Limb (tissue), 2 donors: ENCODE measurements around the gene MICB.
"Not testable (repeated sequence)": the region's sequence is repeated elsewhere in the genome, so short reads cannot be mapped to it uniquely, and the experiment has no call there.

Source experiments
- DNase-seq, 2 donors: peaks; one replicate each; pipeline ENCODE4 v3.0.0-alpha.2; 2016; ENCODE audit errors: extremely low spot score in 2 of 2

MICB gene

DNA sequence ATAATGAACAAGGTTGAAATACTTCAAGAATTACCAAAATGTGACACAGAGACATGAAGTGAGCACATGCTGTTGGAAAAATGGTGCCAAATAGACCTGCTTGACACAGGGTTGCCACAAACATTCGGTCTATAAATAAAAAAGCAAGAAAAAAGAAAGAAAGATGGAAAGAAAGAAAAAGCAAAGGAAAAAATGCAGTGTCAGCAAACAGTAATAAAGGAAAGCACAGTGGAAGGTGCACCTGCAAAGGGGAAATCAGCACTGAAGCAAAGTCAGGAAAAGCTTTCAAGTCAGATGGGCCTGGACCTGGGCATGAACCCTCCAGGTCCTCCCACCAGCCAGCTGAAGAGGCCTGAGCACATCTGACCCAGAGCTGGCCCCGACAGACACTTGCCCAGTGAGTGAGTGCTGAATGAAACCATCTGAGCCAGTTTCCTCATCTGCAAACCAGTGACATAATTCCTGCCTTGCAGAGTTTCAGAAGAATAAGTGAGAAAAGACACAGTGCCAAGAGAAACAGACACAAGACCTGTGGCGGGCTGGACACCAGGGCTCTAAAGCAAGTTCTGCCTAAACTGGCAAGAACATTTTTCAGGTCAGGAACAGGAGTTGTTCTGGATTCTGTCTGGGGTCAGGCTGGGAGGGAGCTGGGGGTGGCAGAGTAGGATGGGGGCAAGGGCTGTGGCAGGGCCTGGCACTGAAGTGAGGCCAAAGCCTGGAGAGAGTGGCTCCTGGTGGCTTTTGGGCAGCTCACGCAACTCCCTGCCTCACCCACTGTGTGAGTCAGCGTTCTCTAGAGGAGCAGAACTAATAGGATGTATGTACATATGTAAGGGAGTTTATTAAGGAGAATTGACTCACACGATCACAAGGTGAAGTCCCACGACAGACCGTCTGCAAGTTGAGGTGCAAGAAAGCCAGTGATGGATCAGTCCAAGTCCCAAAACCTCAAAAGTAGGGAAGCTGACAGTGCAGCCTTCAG is 23.9 kb upstream of the MICB start:
- no peak for DNase-seq

DNA sequence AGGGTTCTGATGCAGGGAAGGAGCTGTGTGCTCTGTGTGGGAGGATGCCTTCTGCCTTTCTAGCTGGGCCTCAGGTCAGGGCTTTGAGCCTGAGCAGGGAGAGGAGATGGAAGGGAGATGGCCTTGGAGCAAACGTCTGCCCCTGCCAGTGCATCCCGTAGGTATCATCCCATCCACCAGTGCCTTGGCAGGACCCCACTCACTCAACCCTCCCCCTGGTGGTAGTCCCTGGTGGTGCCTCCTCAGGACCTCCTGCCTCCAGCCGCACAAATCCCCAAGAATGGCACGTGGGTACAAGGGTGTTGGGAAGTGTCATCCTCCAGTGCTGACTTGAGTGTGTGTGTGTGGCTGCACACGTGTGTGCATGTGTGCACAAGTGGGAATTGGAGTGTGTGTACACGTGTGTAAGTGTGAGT is 23.1 kb upstream of the MICB start:
- DNase-seq = no peak

DNA sequence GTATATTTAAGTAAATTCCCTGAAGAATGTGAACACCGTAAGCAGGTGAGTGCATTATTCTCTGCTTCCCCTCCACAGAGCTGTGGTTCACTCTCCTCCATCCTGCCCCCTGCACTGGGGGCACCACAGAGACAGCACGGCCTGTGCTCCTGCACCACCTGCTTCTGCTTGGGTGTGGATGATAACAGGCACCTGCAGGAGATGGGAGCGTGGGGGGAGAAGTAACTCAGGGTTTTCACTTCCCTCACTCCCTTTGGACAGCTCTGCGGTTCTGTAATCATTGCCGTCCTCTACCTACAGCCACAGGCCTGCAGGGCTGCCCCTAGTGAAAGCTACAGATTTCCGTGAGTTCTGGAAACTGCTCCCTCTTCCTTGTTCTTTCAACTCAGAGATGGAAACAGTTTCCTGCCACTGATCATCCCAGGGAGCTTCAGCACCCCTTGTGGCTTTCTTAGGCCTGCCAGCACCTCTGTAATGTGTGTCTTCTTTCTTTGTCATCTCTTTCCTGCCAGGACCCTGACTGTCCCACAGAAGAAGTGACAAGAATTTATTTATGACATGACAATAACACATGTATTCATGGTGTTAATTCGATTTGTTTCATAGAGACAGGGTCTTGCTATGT is 21.3 kb upstream of the MICB start:
- no peak for DNase-seq

DNA sequence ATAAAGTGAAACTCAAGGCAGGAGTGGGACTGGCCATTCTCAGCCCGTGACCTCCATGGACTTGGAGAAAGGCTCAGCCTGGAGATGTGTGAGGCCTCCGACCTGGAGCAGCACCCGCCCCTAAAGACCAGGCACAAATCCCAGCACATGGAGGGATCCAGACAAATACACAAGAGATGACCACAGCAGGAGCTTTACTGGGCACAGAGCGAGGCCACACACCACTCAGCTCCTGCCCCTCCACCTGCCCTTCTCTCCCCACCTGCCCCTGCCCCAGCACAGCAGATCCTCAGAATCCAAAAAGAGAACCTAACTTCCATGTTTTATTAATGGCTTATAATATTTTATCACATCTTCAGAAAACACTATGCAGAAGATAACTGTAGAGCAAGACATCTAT is 20.4 kb upstream of the MICB start:
- no peak for DNase-seq

DNA sequence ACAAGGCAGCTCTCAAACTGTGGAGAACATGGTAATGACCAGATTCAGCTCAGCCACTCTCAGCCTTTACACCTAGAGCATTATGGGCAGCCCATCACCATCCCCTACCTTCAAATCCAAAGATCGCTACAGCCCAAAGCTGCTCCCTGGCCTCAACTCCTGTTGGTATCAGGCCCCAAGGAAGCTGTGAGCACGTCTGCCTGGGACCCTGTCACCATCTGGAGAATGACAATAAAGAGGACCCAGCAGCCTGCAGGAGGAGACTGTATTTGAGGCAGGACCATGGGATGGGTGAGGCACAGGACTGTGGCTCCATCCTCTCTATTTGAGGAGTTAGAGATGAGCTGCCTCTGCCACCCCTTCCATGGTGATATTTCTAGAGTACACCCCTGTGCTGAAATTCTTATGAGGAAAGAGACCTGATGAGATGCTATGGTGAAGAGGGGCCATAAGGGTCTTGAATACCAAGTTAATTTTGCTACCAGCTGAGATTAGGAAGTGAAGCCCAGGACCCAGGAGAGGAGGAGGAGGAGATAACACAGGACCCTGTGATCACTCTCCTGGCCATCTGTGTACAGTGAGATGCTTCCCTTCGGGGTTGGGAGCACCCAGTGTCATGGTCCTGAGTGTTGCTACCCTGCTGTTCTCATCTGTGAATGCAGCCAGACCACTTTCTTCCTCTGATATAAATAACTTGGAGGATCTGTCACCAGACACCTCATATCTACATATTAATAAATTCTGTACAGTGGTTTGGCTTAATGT is 19.6 kb upstream of the MICB start:
- no peak for DNase-seq

DNA sequence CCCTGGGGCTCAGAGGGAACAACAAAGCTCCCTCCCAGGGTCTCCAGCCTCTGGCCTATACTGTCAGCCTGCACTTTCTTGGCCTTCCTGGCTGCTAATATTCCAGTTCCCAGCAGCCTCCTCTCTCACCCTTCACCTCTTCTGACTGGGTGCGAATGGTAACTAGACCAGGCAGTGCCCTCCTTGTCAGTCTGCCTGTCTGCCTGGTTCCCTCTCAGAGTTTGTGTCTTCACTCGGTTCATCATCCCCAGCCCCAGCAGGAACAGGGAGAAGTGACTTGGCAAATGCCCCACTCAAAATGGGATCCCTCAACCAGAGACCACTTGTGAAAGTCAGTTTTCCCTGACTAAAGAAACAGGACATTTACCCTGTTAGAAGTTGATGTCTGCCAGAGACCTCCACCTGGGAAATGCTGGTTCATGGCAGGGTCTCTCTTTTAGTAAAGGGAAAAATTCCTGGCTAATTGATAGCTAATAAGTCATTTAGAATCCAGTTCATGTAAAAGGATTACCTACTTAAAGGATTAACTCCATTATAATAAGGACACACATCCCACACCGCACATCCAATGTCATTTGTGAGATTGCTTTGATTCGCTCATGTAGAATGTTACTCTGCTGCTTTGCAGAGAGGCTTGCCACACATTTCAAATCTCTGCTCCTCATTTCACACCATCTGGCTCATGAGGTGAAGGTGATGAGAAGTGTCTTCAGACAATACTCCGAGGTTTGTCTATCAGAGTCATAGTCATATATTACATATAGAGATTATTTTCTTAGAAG is 18.6 kb upstream of the MICB start:
- no peak for DNase-seq

DNA sequence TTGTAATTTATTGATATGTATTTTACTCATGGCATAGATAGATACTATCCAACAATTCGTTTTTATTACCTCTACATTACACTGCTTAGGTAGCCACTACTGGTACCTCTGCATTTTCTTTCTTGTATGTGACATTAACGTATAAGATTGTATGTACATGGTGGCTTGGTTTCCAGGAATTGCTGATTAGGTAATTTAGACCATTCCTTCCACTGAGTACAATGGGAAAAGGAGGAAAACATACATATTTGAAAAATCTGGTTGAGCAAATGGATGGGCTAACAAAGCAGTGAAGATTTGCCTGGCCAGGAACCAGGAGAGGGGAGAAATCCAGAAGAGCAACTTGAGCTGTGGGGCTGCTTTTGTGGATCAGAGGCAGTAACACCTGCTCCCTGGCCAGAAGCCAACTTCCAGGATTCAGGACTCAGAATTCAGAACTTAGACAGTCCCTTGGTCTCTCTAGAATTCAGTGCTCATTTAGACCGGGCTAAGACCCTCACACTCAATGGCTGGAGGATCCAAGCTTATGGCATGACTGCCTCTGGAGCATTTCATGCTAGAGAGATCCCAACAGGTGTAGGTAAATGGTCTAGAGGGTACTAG is 17.9 kb upstream of the MICB start:
- DNase-seq = no peak

DNA sequence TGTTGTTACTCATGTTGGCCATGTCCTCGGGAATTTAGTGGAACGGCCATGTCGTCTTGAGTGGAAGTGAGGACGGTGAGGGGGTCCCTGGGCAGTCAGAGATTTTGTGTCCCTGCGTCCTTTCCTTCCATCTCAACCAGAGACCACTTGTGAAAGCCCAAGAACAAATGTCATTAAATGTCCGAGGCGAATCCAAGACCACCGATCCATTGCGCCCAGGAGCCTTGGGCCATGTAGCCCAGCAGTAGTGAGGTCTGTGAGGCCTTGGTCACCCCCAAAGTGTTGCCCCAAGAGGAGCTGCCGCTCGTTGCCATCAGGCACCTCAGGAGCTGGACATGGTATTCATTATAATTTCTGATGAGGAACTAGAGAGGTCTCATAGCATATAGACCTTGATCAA is 17.4 kb upstream of the MICB start:
- no peak for DNase-seq

DNA sequence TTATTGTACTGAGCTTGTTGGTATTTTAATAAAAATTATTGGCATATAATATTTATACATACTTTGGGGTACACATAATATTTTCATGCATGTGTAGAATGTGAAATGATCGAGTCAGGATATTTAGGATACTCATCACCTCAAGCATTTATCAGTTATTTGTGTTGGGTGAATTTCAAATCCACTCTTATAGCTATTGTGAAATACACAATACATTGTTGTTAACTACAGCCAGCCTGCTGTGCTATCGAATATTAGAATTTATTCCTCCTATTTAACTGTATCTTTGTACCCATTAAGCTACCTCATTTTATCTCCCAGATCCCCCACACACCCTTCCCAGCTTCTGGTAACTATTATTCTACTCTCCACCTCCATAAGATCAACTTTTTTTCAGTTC is 14.6 kb upstream of the MICB start:
- no peak for DNase-seq

DNA sequence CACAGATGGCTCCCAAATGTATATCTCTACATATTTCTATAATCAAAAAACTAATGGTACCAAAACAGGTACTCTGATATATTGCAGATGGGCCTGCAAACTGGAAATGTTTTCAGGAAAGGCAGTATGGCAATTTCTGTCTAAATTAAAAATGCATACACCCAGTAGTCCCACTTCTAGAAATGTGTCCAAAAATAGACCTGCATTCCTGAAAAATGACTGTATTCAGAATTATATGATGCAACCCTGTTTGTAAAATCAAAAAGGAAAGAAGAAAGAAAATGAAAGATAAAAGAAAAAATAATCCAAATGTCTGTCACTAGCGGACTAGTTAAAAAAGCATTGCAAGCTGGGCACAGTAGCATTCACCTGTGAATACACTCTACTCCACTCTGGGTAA is 12.9 kb upstream of the MICB start:
- DNase-seq = no peak

DNA sequence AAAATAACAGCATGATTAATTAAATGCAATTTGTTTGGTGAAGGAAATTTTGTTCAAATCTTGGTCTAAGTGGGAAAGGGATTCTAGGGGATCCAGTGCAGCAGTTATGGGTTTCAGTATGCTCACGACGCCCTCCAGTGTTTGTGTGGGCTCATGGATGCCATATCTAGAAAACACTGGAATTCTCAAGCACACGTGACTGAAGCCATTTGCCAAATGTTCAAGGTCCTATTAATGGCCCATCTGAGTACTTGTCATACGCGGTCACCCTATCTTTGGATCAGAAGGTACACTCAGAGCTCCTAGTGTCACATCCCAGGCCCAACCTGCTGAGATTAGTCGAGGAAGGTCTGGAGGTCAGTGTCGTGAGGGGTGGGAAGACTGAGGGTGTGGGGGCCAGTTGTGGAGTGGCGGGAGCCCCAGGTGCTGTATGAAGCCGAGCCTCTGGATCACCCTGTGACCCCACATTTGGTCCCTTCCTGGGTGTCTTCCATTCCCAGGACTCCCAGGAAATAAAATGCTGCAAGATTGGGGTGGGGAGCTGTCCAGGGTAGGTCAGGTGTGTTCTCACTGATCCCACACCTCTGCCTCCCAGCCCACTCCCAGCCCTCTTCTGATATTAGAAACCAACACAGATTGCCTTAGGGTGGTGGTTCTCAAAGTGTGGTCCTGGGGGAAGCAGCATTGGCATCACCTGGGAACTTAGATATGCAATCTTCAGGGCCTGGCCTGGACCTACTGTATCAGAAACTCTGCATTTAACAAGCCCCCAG is 11.7 kb upstream of the MICB start:
- DNase-seq = not testable (repeated sequence)

DNA sequence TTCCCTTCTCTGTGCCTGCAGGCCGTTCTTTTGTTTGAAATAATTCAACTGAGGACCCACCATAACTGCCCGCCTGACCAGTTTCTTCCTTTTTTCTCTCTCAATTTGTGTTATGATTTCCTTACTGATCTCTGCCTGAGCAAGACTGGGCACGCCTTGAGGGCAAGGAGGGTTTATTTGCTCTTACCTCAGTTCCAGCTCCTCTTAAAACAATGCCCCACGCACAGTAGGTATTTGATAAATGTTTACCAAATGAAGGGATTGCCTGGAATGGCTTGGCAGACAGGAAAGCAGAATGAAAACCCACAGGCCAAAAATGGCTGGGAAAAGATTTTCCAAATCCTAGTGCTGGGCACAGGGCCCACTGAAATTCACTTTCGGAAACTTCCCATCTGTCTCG is 10.3 kb upstream of the MICB start:
- not testable (repeated sequence) for DNase-seq

DNA sequence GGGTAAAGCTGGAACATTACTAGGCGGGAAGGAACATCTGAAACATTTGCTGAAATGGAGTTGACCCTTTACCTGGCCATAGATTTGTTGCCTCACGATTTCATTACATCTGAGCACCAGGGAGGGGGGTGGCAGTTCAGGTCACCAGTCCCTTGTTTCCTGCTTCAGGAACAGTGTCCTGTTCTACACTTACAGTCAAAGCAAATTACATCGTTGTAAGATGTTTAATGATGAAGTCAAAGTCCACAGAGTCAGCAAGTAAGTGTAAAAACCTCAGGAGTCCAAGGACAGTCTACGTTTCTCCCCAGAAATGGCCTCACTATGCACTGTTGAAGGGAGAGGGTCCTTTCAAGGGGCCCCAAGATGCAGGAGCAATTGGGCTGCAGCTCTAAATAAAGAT is 8.9 kb upstream of the MICB start:
- no peak for DNase-seq

DNA sequence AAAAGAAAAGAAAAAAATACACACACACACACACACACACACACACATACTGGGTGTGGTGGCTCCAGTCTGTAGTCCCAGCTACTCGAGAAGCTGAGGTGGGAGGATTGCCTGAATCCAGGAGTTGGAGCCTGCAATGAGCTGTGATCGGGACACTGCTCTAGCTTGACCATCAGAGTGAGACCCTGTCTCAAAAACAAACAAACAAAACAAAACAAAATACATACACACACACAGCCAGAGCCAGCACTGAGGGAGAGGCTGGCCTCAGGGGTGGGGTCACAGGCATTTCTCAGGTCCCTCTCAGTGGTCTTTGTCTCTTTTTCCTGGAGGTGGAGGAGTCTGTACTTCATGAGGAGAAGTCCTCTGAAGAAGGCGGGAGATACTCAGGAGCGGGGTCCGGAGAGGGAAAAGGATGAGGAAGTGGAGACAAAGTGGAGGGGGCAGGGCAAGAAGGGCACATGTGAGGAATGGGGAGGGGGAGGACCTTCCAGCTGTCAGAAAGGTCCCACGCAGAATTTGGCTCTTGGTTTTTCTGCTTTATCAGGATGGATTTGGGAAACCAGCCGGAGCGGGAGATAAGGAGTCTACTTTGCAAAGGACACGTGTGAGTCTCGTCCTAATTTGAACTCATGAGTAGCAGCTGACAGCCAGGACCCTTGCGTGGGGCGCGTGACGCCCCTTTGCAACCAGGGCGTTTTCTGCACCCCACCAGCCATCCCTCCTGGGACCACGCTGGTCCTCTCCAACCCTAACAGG is 7.7 kb upstream of the MICB start:
- DNase-seq = no peak

DNA sequence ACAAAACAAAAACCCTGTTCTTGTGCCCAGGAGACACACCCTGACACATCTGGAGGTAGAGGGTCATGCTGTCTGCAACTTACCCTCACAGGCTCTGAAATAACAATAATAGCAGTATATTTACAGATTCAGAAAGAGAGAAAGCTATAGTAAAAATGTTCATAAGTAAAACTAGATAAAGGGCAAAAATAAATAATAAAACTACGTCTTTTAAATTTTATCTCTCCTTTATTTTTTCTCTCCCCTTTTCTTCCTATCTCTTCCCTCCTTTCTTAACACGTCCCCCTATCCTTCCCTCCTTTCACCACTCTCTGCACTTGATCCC is 4.4 kb upstream of the MICB start:
- DNase-seq = not testable (repeated sequence)

DNA sequence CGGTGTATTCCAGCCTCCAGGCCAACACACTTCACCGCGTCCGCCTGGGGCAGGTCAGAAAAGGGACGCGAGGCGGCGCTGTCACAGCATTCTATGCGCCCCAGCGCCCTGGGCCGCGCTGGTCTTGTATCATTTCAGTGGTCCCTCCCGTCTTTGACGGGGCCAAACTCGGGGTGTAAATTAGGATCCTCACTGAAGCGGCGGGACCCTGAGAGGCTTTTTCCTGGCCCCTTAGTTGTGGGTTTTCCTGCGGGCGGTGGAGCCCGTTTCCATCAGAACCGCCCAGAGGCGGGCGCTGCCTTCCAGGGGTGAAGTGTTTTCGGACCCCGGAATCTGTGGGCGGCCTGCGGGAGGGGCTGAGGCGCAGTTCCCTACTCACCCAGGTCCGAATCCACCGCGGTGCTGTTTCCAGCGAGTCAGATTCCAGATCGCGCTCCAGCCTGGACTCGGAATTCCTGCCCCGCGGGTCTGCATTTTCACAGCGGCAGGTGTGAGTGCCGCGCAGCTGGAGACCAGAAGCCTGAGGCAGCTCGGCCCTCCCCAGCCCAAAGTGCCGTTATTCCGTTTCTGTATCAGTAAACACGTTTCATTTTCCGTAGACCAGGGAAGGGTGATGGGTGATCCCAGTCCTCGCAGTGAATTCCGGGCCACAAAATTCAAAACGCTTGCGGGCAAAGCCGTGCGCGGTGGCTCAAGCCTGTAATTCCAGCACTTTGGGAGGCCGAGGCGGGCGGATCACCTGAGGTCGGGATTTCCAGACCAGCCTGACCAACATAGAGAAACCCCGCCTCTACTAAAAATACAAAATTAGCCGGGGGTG is 3.9 kb upstream of the MICB start:
- peak in 1 of 2 donors; percentile 74 for DNase-seq

DNA sequence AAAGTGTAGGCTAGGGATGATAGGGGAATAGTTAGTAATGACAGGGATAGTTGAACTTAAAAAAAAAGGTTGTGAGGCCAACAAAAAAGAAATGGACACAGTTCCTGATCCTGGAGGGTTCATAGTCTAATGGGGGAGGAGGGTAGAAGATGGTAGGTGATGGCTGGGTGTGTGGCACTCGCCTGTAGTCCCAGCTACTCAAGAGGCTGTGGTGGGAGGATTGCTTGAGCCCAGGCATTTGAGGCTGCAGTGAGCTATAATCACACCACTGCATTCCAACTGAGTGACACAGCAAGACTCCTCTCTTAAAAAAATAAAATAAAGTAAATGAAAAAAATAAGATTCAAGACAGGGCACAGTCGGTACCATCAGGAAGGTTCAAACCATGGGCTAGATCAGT is 2.4 kb upstream of the MICB start:
- no peak for DNase-seq

DNA sequence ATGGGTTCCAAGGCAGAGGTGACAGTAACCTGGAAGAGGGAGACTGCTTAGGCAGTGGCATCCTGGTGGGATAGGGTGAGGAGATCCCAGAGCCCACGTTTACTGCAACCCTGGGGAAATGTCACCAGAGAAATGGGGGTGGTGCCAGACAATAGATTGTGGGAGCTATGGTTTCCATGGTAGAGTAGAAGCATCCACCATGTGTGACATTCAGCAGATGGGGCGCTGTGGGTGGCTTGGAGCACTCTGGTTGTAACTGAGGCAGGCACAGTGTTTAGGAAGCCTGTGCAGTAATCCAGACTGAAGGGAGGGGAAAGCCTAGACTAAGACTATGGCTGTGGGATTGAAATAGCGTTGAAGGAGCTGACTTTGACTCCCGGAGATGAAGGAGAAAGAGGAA is 1.1 kb upstream of the MICB start:
- not testable (repeated sequence) for DNase-seq

DNA sequence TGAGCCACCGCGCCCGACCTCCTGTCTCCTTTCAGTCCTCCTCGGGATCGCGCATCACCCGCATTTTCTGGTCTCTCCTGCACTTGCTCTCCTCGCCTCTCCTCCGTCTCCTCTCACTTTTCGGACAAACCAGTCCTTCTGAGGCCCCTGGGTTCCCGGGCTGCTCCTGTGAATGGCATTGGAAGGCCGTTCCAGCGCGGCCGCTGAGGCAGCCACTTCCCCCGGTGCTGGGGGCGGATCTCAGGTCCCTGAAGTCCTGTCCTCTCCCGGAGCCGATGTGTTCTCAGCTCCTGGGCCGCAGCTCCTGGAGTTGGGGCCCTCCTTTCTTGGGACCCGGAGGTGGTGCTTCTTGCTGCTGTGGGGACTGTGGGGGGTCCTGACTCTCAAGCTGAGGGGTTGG is 803 bp downstream of the MICB start:
- no peak for DNase-seq
